GM18907 (cell line): Measurements from ENCODE around the gene CTRB2.

Experiments
- ATAC-seq: cut with Tn5 transposase; IDR thresholded peaks from one replicate; pipeline ENCODE4 v1.9.1; 2021; ENCODE audit warnings: mild to moderate bottlenecking, moderate library complexity; ENCODE audit not compliant: unreplicated experiment

CTRB2 gene

GRCh38 chr16:75179208-75179607 is 27.8 kb downstream of the CTRB2 start:
- no peak for ATAC-seq

DNA sequence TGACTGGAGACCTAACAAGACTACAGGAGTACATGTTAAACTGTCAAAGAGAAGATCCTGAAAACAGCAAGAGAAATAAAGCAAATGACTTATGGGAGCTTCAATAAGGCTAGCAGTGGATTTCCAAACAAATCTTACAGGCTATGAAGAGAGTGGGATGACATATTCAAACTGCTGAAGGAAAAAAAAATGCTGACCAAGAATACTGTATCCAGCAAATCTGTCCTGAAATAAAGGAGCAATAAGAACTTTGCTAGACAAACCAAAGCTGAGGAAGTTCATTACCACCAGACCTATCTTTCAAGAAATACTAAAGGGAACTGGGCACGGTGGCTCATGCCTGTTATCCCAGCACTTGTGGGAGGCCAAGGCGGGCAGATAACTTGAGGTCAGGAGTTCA is 30.0 kb downstream of the CTRB2 start:
- no peak for ATAC-seq

DNA sequence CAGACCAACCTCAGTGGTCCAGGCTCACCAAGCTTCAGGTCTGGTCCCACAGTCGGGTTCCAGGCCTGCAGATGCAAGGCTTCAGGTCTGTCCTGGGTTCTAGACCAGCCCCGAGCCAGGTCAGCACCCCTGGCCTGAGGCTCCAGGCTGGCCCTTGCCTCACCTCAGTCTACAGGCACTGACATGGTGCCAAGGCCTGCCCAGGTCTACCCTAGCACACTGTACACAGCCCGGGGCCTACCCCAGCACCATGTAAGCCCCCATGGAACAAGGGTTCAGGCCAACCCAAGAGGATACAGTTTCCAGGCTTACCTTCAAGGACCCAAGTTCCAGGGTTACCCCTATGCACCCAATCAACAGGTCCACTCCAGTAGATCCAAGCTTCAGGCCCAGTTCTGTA is 31.9 kb downstream of the CTRB2 start:
- no peak for ATAC-seq

GRCh38 chr16:75172578-75172977 is 34.4 kb downstream of the CTRB2 start:
- no peak for ATAC-seq

DNA sequence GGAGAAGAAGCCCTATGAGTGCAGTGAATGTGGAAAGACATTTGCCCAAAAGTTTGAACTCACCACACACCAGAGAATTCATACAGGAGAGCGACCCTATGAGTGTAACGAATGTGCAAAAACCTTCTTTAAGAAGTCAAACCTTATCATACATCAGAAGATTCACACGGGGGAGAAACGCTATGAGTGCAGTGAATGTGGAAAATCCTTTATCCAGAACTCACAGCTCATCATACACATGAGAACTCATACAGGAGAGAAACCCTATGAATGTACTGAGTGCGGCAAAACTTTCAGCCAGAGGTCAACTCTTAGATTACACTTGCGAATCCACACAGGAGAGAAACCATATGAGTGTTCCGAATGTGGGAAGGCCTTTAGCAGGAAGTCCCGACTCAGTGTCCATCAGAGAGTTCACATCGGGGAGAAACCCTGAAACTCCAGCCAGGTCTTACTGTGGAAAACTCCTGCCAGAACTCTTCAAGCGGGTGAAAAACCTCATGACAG is 37.0 kb downstream of the CTRB2 start:
- ATAC-seq = no peak

DNA sequence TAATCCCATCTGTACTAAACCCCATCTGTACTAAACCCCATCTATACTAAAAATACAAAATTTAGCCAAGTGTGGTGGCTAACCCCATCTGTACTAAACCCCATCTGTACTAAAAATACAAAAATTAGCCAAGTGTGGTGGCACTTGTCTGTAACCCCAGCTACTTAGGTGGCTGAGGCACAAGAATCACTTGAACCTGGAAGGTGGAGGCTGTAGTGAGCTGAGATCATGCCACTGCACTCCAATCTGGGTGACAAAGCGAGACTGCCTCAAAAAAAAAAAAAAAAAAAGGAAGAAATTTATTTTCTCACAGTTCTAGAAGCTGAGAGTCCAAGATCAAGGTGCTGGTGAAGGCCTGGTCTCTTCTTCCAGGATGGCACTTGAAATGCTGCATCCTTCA is 46.6 kb downstream of the CTRB2 start:
- ATAC-seq = no peak
